ENCODE data around the gene SHC1. TPM values are rescaled to one million over a fixed set of nuclear protein-coding genes. Genes with fewer than 3 reads are reported as not detected.
"Not testable (repeated sequence)": the region's sequence is repeated elsewhere in the genome, so short reads cannot be mapped to it uniquely, and the experiment has no call there.

The SHC1 gene
- total and polyA plus RNA-seq, 2 experiments from 2014 or later: 66.8 to 80.3 TPM

- H3K9me3 ChIP-seq (ENCODE audit: low read depth); H3K27me3 ChIP-seq; H3K4me3 ChIP-seq; H3K36me3 ChIP-seq; H3K4me1 ChIP-seq (ENCODE audit: low read depth); H3K27ac ChIP-seq: not testable (repeated sequence)
- DNase-seq (ENCODE audit: low read depth in 1 of 2, low spot score in 1 of 2): peak; percentile 61 to 89
- TF ChIP-seq CTCF (IDR thresholded peaks at IDR 0.05; ENCODE audit: low read depth, low read length): peak; percentile 58
These were observed 24.9 kb upstream of the SHC1 start for GRCh38 chr1:154995301-154995983.

- peaks cover 10% of the 10 kb centered on the region for H3K4me1 ChIP-seq (ENCODE audit: low read depth)
- DNase-seq (ENCODE audit: low read depth in 1 of 2, low spot score in 1 of 2): no peak
- H3K4me3 ChIP-seq: no peak overlapping the region
- peaks cover 4% of the 10 kb centered on the region for H3K36me3 ChIP-seq
- TF ChIP-seq CTCF (IDR thresholded peaks at IDR 0.05; ENCODE audit: low read depth, low read length): no peak
- no peaks in the 10 kb centered on the region for H3K27me3 ChIP-seq
- H3K9me3 ChIP-seq (ENCODE audit: low read depth): no peaks in the 10 kb centered on the region
- no peak overlapping the region for H3K27ac ChIP-seq
These were observed 24.0 kb upstream of the SHC1 start for GRCh38 chr1:154994591-154994990.

GRCh38 chr1:154994269-154994587, 23.7 kb upstream of the SHC1 start:
- no peak overlapping the region for H3K4me3 ChIP-seq
- TF ChIP-seq CTCF (IDR thresholded peaks at IDR 0.05; ENCODE audit: low read depth, low read length): no peak
- H3K9me3 ChIP-seq (ENCODE audit: low read depth): no peaks in the 10 kb centered on the region
- no peak for DNase-seq (ENCODE audit: low read depth in 1 of 2, low spot score in 1 of 2)
- H3K27ac ChIP-seq: no peak overlapping the region
- H3K36me3 ChIP-seq: peaks cover 4% of the 10 kb centered on the region
- H3K4me1 ChIP-seq (ENCODE audit: low read depth): peaks cover 6% of the 10 kb centered on the region
- no peaks in the 10 kb centered on the region for H3K27me3 ChIP-seq

- no peak for DNase-seq (ENCODE audit: low read depth in 1 of 2, low spot score in 1 of 2)
- peaks cover under 1% of the 10 kb centered on the region for H3K4me1 ChIP-seq (ENCODE audit: low read depth)
- H3K9me3 ChIP-seq (ENCODE audit: low read depth): no peaks in the 10 kb centered on the region
- peak within 1 kb of the TSS; percentile 48 for H3K27ac ChIP-seq
- peaks cover 4% of the 10 kb centered on the region for H3K36me3 ChIP-seq
- no peaks in the 10 kb centered on the region for H3K27me3 ChIP-seq
- H3K4me3 ChIP-seq: no peak within 1 kb of the TSS
- no peak for TF ChIP-seq CTCF (IDR thresholded peaks at IDR 0.05; ENCODE audit: low read depth, low read length)
These were observed 23.2 kb upstream of the SHC1 start, which contains the start of gene LENEP for GRCh38 chr1:154993572-154994268. TSS of gene LENEP (plus strand) at chr1:154993586. CDS start at chr1:154993608, 22 bp downstream.

GRCh38 chr1:154992721-154993571, 22.4 kb upstream of the SHC1 start:
- Histone ChIP-seq H3K9me3 (ENCODE audit: low read depth) (no peaks in the 10 kb centered on the region), H3K4me1 (ENCODE audit: low read depth) (no peaks in the 10 kb centered on the region), H3K4me3 (no peak overlapping the region), H3K27me3 (no peaks in the 10 kb centered on the region), H3K36me3 (peaks cover 4% of the 10 kb centered on the region), H3K27ac (peak overlapping the region; percentile 48)
- peak; percentile 27 for TF ChIP-seq CTCF (IDR thresholded peaks at IDR 0.05; ENCODE audit: low read depth, low read length)
- DNase-seq (ENCODE audit: low read depth in 1 of 2, low spot score in 1 of 2): peak in 1 of 2 donors; percentile 64

Data from cardiac muscle cell (in vitro differentiated cells and primary cell).